ENCODE results near the gene P4HTM.

P4HTM gene

DNA sequence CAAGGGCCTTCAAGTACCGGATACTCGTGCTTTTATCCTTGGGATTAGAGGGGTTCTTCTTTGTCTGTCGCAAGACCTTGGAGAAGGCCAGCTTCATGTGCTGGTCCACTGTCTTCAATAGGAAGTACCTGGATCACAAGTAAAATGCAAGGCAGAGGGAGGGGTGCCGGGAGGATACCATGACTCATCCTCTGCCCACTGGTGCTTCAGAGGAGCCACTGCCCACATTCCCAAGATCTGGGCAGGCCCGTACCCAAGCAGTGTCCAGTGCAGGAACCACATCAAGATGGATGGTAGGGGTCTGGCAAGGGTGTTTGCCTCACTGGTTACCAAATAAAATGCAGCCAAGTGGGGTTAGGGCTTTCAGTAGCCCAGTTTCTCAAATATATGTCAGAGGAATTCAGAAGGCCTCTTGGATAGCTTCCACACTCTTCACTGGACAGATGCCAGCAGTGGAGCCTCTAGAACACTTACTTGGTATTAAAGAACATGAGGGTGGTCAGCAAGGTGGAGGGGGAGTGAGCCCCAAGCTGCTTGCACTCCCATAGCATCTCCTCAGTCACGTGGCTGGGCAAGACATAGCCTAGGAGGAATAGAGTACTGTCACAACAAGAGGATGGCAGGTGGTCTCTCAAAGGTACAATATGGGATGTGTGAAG lies 42.7 kb downstream of the P4HTM start:
- no peak overlapping the region for H3K27ac ChIP-seq
- TF ChIP-seq, protein P1, sequence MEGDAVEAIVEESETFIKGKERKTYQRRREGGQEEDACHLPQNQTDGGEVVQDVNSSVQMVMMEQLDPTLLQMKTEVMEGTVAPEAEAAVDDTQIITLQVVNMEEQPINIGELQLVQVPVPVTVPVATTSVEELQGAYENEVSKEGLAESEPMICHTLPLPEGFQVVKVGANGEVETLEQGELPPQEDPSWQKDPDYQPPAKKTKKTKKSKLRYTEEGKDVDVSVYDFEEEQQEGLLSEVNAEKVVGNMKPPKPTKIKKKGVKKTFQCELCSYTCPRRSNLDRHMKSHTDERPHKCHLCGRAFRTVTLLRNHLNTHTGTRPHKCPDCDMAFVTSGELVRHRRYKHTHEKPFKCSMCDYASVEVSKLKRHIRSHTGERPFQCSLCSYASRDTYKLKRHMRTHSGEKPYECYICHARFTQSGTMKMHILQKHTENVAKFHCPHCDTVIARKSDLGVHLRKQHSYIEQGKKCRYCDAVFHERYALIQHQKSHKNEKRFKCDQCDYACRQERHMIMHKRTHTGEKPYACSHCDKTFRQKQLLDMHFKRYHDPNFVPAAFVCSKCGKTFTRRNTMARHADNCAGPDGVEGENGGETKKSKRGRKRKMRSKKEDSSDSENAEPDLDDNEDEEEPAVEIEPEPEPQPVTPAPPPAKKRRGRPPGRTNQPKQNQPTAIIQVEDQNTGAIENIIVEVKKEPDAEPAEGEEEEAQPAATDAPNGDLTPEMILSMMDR (IDR thresholded peaks at IDR 0.05) = no peak
- no peak for TF ChIP-seq ZFX (IDR thresholded peaks at IDR 0.05; ENCODE audit: borderline replicate concordance)

DNA sequence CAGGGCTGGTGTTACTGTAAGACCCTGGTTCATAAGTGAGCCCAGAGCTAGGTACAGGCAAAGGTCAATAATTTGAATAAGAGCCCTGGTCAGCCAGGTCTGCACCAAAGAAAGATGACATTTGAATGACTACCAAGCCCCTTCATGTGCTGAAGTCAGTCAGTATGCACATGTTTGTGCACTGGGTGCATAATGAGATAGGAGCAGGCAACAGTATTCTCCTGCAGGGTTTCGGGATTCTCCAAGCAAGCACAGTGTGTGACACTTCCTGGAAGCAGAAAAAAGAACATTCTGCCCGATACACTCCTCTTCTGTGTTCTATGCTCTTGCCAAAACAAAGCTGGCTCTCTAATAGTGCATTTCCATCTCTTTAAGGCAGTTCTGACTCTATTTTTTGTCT lies 44.6 kb downstream of the P4HTM start:
- no peak for TF ChIP-seq ZFX (IDR thresholded peaks at IDR 0.05; ENCODE audit: borderline replicate concordance)
- TF ChIP-seq, protein P1 (IDR thresholded peaks at IDR 0.05) = no peak
- H3K27ac ChIP-seq = no peak overlapping the region

DNA sequence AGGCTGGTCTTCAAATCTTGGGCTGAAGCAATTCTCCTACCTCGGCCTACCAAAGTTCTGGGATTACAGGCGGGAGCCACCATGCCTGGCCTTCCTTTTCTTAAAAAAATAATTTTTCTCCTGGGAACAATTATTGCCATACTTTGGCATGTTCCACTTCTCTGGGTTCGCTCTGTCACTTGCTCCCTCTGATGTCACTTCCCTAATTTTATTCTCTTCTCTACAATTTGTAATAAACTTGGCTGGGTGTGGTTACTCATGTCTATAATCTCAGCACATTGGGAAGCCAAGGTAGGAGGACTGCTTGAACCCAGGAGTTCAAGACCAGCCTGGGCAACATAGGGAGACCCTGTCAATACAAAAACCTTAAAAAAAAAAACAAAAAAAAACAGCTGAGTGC lies 45.2 kb downstream of the P4HTM start:
- TF ChIP-seq, protein P1 (IDR thresholded peaks at IDR 0.05) = no peak
- no peak for TF ChIP-seq ZFX (IDR thresholded peaks at IDR 0.05; ENCODE audit: borderline replicate concordance)
- no peak overlapping the region for H3K27ac ChIP-seq

DNA sequence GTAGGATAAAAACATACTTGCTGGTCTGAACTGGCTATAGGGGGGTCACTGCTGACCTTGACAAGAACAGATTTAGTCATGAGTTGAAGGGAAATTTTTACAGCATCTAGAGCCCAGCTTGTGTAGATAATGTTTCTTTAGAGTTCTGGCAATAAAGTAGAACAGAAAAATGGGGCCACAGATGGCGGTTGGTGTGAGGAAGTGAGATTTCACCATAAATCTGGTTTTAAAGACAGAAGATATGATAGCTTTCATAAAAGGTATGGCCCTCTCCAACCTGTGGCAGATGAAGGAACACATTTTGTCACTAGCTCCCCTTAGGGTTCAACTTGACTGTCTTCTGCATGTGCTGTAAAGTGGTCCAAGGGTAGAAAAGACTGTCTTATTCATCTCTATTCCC lies 63.5 kb downstream of the P4HTM start:
- H3K27ac ChIP-seq = no peak overlapping the region
- no peak for TF ChIP-seq ZFX (IDR thresholded peaks at IDR 0.05; ENCODE audit: borderline replicate concordance)
- TF ChIP-seq, protein P1 (IDR thresholded peaks at IDR 0.05) = no peak

DNA sequence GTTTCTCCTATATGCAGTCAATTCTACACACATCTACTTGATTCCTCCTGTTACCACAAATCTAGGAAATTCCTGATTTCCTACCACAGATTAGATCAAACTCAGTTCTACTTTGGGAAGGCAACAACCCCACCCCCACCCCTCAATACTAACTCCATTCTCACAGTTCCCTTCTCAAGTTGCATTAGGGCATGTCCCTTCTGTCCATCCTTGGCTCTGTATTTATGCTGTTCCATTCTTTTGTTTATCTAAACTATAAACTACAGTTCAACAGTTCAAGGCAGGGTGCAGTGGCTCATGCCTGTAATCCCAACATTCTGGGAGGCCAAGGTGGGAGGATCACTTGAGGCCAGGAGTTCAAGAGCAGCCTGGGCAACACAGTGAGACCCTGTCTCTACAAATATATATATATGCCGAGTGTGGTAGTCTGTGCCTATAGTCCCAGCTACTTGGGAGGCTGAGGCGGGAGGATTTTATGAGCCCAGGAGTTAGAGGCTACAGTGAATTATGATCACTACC lies 64.4 kb downstream of the P4HTM start:
- TF ChIP-seq, protein P1 (IDR thresholded peaks at IDR 0.05) = no peak
- no peak for TF ChIP-seq ZFX (IDR thresholded peaks at IDR 0.05; ENCODE audit: borderline replicate concordance)
- no peak overlapping the region for H3K27ac ChIP-seq

All from 22Rv1 (cell line).